K562 (cell line): ENCODE measurements around the gene LRRC51. TPM values are rescaled to one million over a fixed set of nuclear protein-coding genes. Genes with fewer than 3 reads are reported as not detected.

Experiments
- ATAC-seq: fragments of 200-7000 bp; cut with Tn5 transposase; 3 replicates; pipeline ENCODE4 v1.9.1; 2020; ENCODE audit warnings: moderate library complexity
- BruUV-seq: library from RNA; stranded (reverse); fragments of 400-500 nt; replicated peaks from 2 replicates; lab custom pipeline; 2021; lab: Mats Ljungman, UMichigan
- CTCF ChIA-PET: fragments of 300-600 bp; formaldehyde crosslinking; extraction: SDS; loops from one replicate; lab custom pipeline; 2021; ENCODE audit warnings: low intra/inter-chr PET ratio; lab: Yijun Ruan, JAX
- POLR2A ChIA-PET: fragments of 300-600, 350-650 bp; sonication (Branson Sonifier 250); formaldehyde crosslinking; extraction: SDS; loops from one replicate; lab custom pipeline; 2021; ENCODE audit warnings: antibody characterized with exemption, inconsistent platforms; lab: Yijun Ruan, JAX
- DNase-seq, 4 experiments: peaks; one replicate each; pipeline versions ENCODE4 v3.0.0 to v3.0.0-alpha.2; 2011 to 2018; ENCODE audit warnings: low spot score in 3 of 4, mixed read lengths in 3 of 4; ENCODE audit errors: extremely low read depth in 1 of 4
- FAIRE-seq: peaks from 2 replicates; lab custom pipeline; 2011; peaks lifted over from hg19 to GRCh38; lab: Jason Lieb, UNC
- H2AFZ ChIP-seq: 2 replicates; pipeline ENCODE4 v1.6.0; 2011; ENCODE audit warnings: low read depth, low read length, control low read depth, inconsistent platforms
- H3K27ac ChIP-seq: fragments of 200-600 bp; 3 replicates; pipeline ENCODE4 v1.8.0; 2011; ENCODE audit warnings: low read depth, mild to moderate bottlenecking, control low read depth, inconsistent platforms, low read length, moderate library complexity, mixed read lengths; ENCODE audit errors: extremely low read depth
- H3K27me3 ChIP-seq, 2 experiments: fragments of 300-600 bp in 1 of 2; 2 replicates in 1 of 2; 3 replicates in 1 of 2; pipeline versions ENCODE4 v1.6.0 to v1.8.0; 2011; ENCODE audit warnings: inconsistent platforms in 2 of 2, low read length in 2 of 2, mild to moderate bottlenecking in 1 of 2, mixed read lengths in 1 of 2, moderate library complexity in 1 of 2; ENCODE audit not compliant: control insufficient read depth in 2 of 2, insufficient read depth in 2 of 2
- H3K36me3 ChIP-seq: fragments of 300-600 bp; 3 replicates; pipeline ENCODE4 v1.8.0; 2011; ENCODE audit warnings: mild to moderate bottlenecking, low read length, inconsistent platforms; ENCODE audit not compliant: control insufficient read depth, insufficient read depth
- H3K4me1 ChIP-seq, 2 experiments: fragments of 200-600 bp in 1 of 2; replicated peaks in 1 of 2; 2 replicates in 1 of 2; 3 replicates in 1 of 2; pipeline versions ENCODE4 v1.5.1 to v1.8.0; 2011; ENCODE audit warnings: inconsistent platforms in 2 of 2, low read length in 2 of 2, mild to moderate bottlenecking in 1 of 2, mixed read lengths in 1 of 2, moderate library complexity in 1 of 2; ENCODE audit not compliant: control insufficient read depth in 2 of 2, insufficient read depth in 2 of 2
- H3K4me2 ChIP-seq: 2 replicates; pipeline ENCODE4 v1.6.1; 2011; ENCODE audit warnings: low read length, control low read depth, inconsistent platforms, mixed read lengths; ENCODE audit not compliant: insufficient read depth
- H3K4me3 ChIP-seq: fragments of 200-600 bp; sonication (generic), shearing (Covaris generic); 2 replicates; pipeline ENCODE4 v1.5.1; 2016; ENCODE audit warnings: control low read depth, inconsistent platforms
- H3K79me2 ChIP-seq: fragments of 200-600 bp; 3 replicates; pipeline ENCODE4 v1.8.0; 2011; ENCODE audit warnings: low read length, inconsistent platforms; ENCODE audit not compliant: control insufficient read depth, insufficient read depth
- H3K9ac ChIP-seq, 2 experiments: 2 replicates each; pipeline versions ENCODE4 v1.6.0 to v1.6.1; 2011; ENCODE audit warnings: low read depth in 2 of 2, low read length in 2 of 2, control low read depth in 1 of 2, inconsistent platforms in 1 of 2, mild to moderate bottlenecking in 1 of 2, mixed read lengths in 1 of 2; ENCODE audit not compliant: insufficient read depth in 1 of 2
- H3K9me1 ChIP-seq: one replicate; pipeline ENCODE4 v1.6.0; 2011; ENCODE audit warnings: inconsistent platforms, mild to moderate bottlenecking, low read length, moderate library complexity; ENCODE audit not compliant: control insufficient read depth, insufficient read depth
- H3K9me3 ChIP-seq: replicated peaks from 2 replicates; pipeline ENCODE4 v1.5.1; 2011; ENCODE audit warnings: low read depth, low read length, inconsistent platforms; ENCODE audit not compliant: control insufficient read depth, insufficient read depth
- H4K20me1 ChIP-seq: replicated peaks from 2 replicates; pipeline ENCODE4 v1.6.1; 2011; ENCODE audit warnings: low read length, inconsistent platforms, mixed read lengths; ENCODE audit not compliant: control insufficient read depth, insufficient read depth
- CBX1 ChIP-seq: sonication (generic); IDR thresholded peaks from 2 replicates; pipeline ENCODE4 v1.6.1; 2016; ENCODE audit warnings: antibody characterized with exemption, low read depth, mild to moderate bottlenecking
- GATAD2B ChIP-seq: fragments of 450-650 bp; IDR thresholded peaks from 2 replicates; pipeline ENCODE4 v1.6.1; 2017; ENCODE audit warnings: mild to moderate bottlenecking, borderline replicate concordance
- GTF2A2 ChIP-seq: IDR thresholded peaks from 2 replicates; pipeline ENCODE4 v1.6.1; 2016; ENCODE audit warnings: mild to moderate bottlenecking, missing genetic modification characterization, missing compliant biosample characterization
- HNRNPH1 ChIP-seq: fragments of 200-400 bp; formaldehyde crosslinking; optimal IDR thresholded peaks from 2 replicates; pipeline ENCODE3; 2017; ENCODE audit warnings: low read depth, mild to moderate bottlenecking, low read length, moderate library complexity
- NFE2L1 ChIP-seq: fragments of 450-650 bp; IDR thresholded peaks from 2 replicates; pipeline ENCODE4 v1.6.1; 2016; ENCODE audit warnings: missing genetic modification characterization, low read depth, mild to moderate bottlenecking, missing compliant biosample characterization, moderate library complexity, borderline replicate concordance
- NRF1 ChIP-seq, 2 experiments: fragments of 450-650 bp; IDR thresholded peaks in 1 of 2; conservative IDR thresholded peaks in 1 of 2; 2 replicates each; pipeline ENCODE4 v1.6.1; 2014; ENCODE audit warnings: mild to moderate bottlenecking in 2 of 2
- RBM17 ChIP-seq: fragments of 200-400 bp; formaldehyde crosslinking; IDR thresholded peaks from 2 replicates; pipeline ENCODE4 v1.6.1; 2017; ENCODE audit warnings: low read depth, mild to moderate bottlenecking, low read length, borderline replicate concordance
- TGIF2 ChIP-seq: sonication (generic); formaldehyde crosslinking; IDR thresholded peaks from 2 replicates; pipeline ENCODE4 v1.8.1; 2022; ENCODE audit warnings: mild to moderate bottlenecking, missing genetic modification reagents, moderate library complexity
- ZNF316 ChIP-seq: fragments of 450-650 bp; IDR thresholded peaks from 2 replicates; pipeline ENCODE4 v1.6.1; 2016
- ZNF41 ChIP-seq: fragments of 250-450 bp; sonication (Bioruptor Pico); conservative IDR thresholded peaks from 2 replicates; pipeline ENCODE4 v1.4.0; 2020; ENCODE audit warnings: mild to moderate bottlenecking
- ZNF75A ChIP-seq: fragments of 450-650 bp; formaldehyde crosslinking; IDR thresholded peaks from 2 replicates; pipeline ENCODE4 v1.4.0; 2020; ENCODE audit warnings: mild to moderate bottlenecking
- WGBS: fragments of 100-300 bp; shearing (Covaris generic); methylation state at CpG from one replicate; pipeline ENCODE4 v1.1.6; 2016; ENCODE audit warnings: low coverage, mixed read lengths; ENCODE audit not compliant: insufficient coverage; ENCODE audit errors: missing lambda C conversion rate; 5-methylcytosine and 5-hydroxymethylcytosine counted together
- in situ Hi-C: fragments of 300-500 bp; cut with MboI; formaldehyde crosslinking; loops from 4 replicates; pipeline ENCODE4 v1.15.0; 2018; ENCODE audit warnings: inconsistent platforms, mixed read lengths
- intact Hi-C: fragments of 100-400 bp; cut with micrococcal nuclease; formaldehyde crosslinking; loops from 2 replicates; pipeline ENCODE4 v1.14.2; 2022
- polyA plus RNA-seq, 8 experiments: library from polyadenylated mRNA; depleted of rRNA in 4 of 8; stranded (reverse) in 5 of 8; unstranded in 3 of 8; fragments of >200 nt; fragmentation: Nextera tagmentation in 2 of 8; fragmentation: Illumina TruSeq in 1 of 8; extraction: Ambion mirVana in 2 of 8; extraction: Trizol in 1 of 8; gene quantifications; 2 replicates each; pipeline versions ENCODE4 v1.2.1 to v1.2.3, GENCODE V29; 2011 to 2014; ENCODE audit warnings: inconsistent platforms in 1 of 8, missing spikeins in 1 of 8
- total RNA-seq, 7 experiments: library from RNA; depleted of rRNA in 6 of 7; stranded (reverse); fragments of >200 nt in 6 of 7; fragmentation: Illumina TruSeq in 2 of 7; extraction: Trizol in 2 of 7; gene quantifications; 2 replicates each; pipeline versions ENCODE4 v1.2.1 to v1.2.3, GENCODE V29; 2011 to 2021; ENCODE audit warnings: low replicate concordance in 1 of 7
- TF ChIP-seq, protein P1 (sequence below): fragments of 450-650 bp; formaldehyde crosslinking; IDR thresholded peaks from 2 replicates; pipeline ENCODE4 v1.4.0; 2020; ENCODE audit warnings: mild to moderate bottlenecking, moderate library complexity

LRRC51 gene
- total and polyA plus RNA-seq, 9 of the 15 experiments (the other 6 are each of a cell fraction or from before 2014, with no cell fraction given) = 4.7 to 10.6 (median 5.6) TPM

- DNase-seq = no peak
- H3K4me1 ChIP-seq = peaks cover 3 to 4% of the 10 kb centered on the region in 2 experiments; a peak in 3 of 5 replicates
- no peaks in the 10 kb centered on the region for H3K79me2 ChIP-seq
- 46% methylated on average over 2 of the region's 2 CpGs for WGBS
- H2AFZ ChIP-seq = no peak overlapping the region
- H3K9me1 ChIP-seq = no peaks in the 10 kb centered on the region
- no peaks in the 10 kb centered on the region for H3K9me3 ChIP-seq
- no peak overlapping the region for H3K4me2 ChIP-seq
- intact Hi-C loops = no loop called here
- ATAC-seq = no peak
- H3K9ac ChIP-seq = no peak overlapping the region
- no peaks in the 10 kb centered on the region for H3K27me3 ChIP-seq
- no TSS peak for BruUV-seq
- H4K20me1 ChIP-seq = no peaks in the 10 kb centered on the region
- in situ Hi-C loops = no loop called here
- no peak for TF ChIP-seq HNRNPH1
- TF ChIP-seq ZNF316 = no peak
- TF ChIP-seq GATAD2B = no peak
- no peak for TF ChIP-seq RBM17
- no peak for TF ChIP-seq TGIF2
- TF ChIP-seq CBX1 = no peak
- TF ChIP-seq ZNF41 (CRISPR knock-in tag) = no peak
- TF ChIP-seq, protein P1, sequence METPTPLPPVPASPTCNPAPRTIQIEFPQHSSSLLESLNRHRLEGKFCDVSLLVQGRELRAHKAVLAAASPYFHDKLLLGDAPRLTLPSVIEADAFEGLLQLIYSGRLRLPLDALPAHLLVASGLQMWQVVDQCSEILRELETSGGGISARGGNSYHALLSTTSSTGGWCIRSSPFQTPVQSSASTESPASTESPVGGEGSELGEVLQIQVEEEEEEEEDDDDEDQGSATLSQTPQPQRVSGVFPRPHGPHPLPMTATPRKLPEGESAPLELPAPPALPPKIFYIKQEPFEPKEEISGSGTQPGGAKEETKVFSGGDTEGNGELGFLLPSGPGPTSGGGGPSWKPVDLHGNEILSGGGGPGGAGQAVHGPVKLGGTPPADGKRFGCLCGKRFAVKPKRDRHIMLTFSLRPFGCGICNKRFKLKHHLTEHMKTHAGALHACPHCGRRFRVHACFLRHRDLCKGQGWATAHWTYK = no peak
- no peak for TF ChIP-seq ZNF75A (CRISPR knock-in tag)
- TF ChIP-seq NRF1 (conservative IDR thresholded peaks at IDR 0.05 in 1 of 2, IDR thresholded peaks at IDR 0.05 in 1 of 2) = no peak
- no peak for TF ChIP-seq NFE2L1 (tag)
- TF ChIP-seq GTF2A2 = no peak
- H3K27ac ChIP-seq = no peak overlapping the region
- CTCF ChIA-PET = no interaction called here
- H3K36me3 ChIP-seq = no peaks in the 10 kb centered on the region
- no peak for FAIRE-seq
- H3K4me3 ChIP-seq = no peak overlapping the region
- POLR2A ChIA-PET = interaction anchor here (1.2 to 1.7 kb wide), 2 partner anchors 28 to 83 kb away, joined by 3 read pairs; partner anchors contain the start of gene ANAPC15
Observed at GRCh38 chr11:72140661-72141060, 60.0 kb downstream of the LRRC51 start.
